Effector memory CD4-positive, alpha-beta T cell (primary cell): ENCODE data around the gene PGC.

Experiments used
- DNase-seq, 3 donors: peaks; one replicate each; pipeline ENCODE4 v3.0.0-alpha.2; 2020
- H3K27ac ChIP-seq: 2 replicates; pipeline ENCODE4 v1.7.0; 2013; ENCODE audit warnings: mild to moderate bottlenecking, low read length, moderate library complexity; ENCODE audit not compliant: insufficient read depth, poor library complexity, severe bottlenecking
- H3K27me3 ChIP-seq: replicated peaks from 2 replicates; pipeline ENCODE4 v1.7.0; 2013; ENCODE audit warnings: mild to moderate bottlenecking, low read length; ENCODE audit not compliant: insufficient read depth, control insufficient read depth, poor library complexity, severe bottlenecking
- H3K36me3 ChIP-seq: 2 replicates; pipeline ENCODE4 v1.7.0; 2013; ENCODE audit warnings: mild to moderate bottlenecking, low read length, moderate library complexity; ENCODE audit not compliant: control insufficient read depth, insufficient read depth
- H3K4me1 ChIP-seq: 2 replicates; pipeline ENCODE4 v1.7.0; 2013; ENCODE audit warnings: low read length, mild to moderate bottlenecking; ENCODE audit not compliant: control insufficient read depth, insufficient read depth, poor library complexity, severe bottlenecking
- H3K4me3 ChIP-seq: 2 replicates; pipeline ENCODE4 v1.7.0; 2013; ENCODE audit warnings: low read length, low read depth, mild to moderate bottlenecking; ENCODE audit not compliant: insufficient read depth, poor library complexity, severe bottlenecking
- H3K9me3 ChIP-seq: 2 replicates; pipeline ENCODE4 v1.7.0; 2013; ENCODE audit warnings: mild to moderate bottlenecking, low read length, moderate library complexity; ENCODE audit not compliant: control insufficient read depth

Gene PGC

GRCh38 chr6:41721414-41721813 lies 25.8 kb downstream of the PGC start:
- Histone ChIP-seq H3K27me3 (no peaks in the 10 kb centered on the region), H3K4me3 (no peak overlapping the region), H3K27ac (no peak overlapping the region), H3K4me1 (no peaks in the 10 kb centered on the region), H3K9me3 (no peaks in the 10 kb centered on the region), H3K36me3 (no peaks in the 10 kb centered on the region)
- no peak for DNase-seq

DNA sequence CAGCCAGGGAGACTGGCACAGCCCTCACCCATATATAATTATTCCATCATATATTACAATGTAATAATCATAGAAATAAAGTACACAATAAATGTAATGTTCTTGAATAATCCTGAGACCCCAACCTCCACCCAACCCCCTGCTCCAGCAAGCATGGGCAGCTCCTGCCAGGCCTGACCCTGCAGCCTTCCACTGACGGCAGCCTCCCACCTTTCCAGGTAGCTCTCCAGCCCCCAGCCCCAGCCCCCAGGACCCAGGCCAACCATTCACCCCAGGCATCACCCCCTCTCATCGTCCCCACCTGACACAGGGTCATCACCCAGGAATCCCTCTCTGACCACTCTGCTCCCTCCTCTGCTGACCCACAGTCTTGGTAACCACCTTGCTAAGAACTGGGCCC lies 26.4 kb downstream of the PGC start:
- DNase-seq, result no peak
- no peaks in the 10 kb centered on the region for H3K27me3 ChIP-seq
- H3K4me1 ChIP-seq, result no peaks in the 10 kb centered on the region
- no peak overlapping the region for H3K27ac ChIP-seq
- no peak overlapping the region for H3K4me3 ChIP-seq
- H3K9me3 ChIP-seq, result no peaks in the 10 kb centered on the region
- no peaks in the 10 kb centered on the region for H3K36me3 ChIP-seq

DNA sequence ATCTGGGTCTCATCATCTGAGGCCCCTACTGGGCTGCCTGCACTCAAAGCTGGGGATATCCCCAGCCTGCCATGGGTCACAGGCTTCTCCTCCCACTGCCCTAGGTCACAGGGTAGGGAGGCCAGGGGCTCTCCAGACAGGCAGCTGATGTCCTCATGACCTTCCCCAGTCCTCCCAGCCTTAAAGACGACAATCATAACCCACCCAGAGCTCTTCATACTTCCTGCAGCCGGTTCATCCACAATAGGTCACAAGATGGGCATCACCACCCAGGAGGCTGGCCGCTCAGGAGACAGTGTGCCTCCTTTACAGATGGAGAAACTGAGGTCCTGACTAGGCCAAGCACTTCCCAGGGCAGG lies 27.0 kb downstream of the PGC start:
- Histone ChIP-seq H3K4me3 (no peak overlapping the region), H3K36me3 (no peaks in the 10 kb centered on the region), H3K4me1 (no peaks in the 10 kb centered on the region), H3K27ac (no peak overlapping the region), H3K9me3 (no peaks in the 10 kb centered on the region), H3K27me3 (no peaks in the 10 kb centered on the region)
- no peak for DNase-seq

- no peaks in the 10 kb centered on the region for H3K27me3 ChIP-seq
- no peaks in the 10 kb centered on the region for H3K4me1 ChIP-seq
- no peaks in the 10 kb centered on the region for H3K9me3 ChIP-seq
- no peak overlapping the region for H3K4me3 ChIP-seq
- H3K27ac ChIP-seq, result no peak overlapping the region
- no peak for DNase-seq
- no peaks in the 10 kb centered on the region for H3K36me3 ChIP-seq
These were observed 27.5 kb downstream of the PGC start for GRCh38 chr6:41719436-41720261.

DNA sequence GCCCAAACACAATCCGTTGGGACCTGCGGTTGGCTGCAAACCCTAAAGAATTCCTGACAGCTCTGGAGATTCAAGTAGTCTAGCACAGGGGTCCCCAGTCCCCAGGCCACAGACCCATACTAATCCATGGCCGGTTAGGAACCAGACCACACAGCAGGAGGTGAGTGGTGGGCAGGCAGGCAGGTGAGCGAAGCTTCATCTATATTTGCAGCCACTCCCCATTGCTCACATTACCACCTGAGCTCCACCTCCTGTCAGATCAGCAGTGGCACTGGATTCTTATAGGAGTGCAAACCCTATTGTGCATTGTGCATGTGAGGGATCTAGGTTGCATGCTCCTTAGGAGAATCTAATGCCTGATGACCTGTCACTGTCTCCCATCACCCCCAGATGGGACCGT lies 28.4 kb downstream of the PGC start:
- no peaks in the 10 kb centered on the region for H3K27me3 ChIP-seq
- H3K36me3 ChIP-seq, result no peaks in the 10 kb centered on the region
- no peak overlapping the region for H3K4me3 ChIP-seq
- H3K9me3 ChIP-seq, result no peaks in the 10 kb centered on the region
- no peaks in the 10 kb centered on the region for H3K4me1 ChIP-seq
- no peak for DNase-seq
- no peak overlapping the region for H3K27ac ChIP-seq

GRCh38 chr6:41717392-41717736 lies 29.8 kb downstream of the PGC start:
- Histone ChIP-seq H3K36me3 (no peaks in the 10 kb centered on the region), H3K4me3 (no peak overlapping the region), H3K4me1 (no peaks in the 10 kb centered on the region), H3K9me3 (no peaks in the 10 kb centered on the region), H3K27ac (no peak overlapping the region), H3K27me3 (no peaks in the 10 kb centered on the region)
- DNase-seq, result no peak

DNA sequence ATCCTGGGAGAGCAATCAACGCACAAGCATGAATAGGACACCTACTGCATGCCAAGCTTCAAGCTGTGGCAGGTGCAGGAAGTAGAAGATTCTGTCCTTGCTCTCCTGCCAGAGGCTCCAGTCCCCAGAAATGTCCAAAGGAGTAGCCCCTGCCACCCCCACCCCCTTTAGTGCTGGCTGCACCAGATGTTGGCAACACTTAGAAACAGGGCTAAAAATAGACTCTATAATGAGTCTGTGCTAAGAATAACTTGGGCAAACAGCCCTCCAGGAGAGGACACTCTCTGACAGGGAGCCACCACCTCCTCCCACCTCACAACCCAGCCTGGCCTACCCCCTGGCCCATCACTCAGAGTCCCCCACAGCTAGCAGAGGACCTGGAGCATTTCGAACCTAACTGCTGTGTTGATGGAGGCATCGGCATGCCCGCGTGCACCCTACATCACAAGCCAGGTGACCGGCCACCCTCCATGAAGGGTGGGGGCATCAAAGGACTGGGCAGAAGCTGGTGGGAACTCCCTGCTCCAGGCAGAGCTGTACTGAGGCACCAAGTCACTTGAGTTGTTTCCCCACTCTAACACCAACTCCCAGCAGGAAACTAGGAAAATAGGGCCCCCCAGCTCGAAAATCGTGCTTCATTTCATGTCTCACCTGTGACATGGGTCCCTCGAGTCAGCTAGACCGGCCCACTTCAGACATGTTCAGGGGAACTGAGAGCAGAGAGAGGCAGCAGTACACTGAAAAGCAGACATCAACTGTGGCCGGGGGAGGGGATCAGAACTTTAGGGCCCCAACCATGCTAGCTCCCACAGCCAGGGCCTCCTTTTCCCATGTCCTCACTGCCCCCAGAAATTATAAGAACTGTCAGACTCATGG lies 30.4 kb downstream of the PGC start:
- Histone ChIP-seq H3K4me3 (no peak overlapping the region), H3K9me3 (no peaks in the 10 kb centered on the region), H3K27ac (no peak overlapping the region), H3K27me3 (no peaks in the 10 kb centered on the region), H3K36me3 (no peaks in the 10 kb centered on the region), H3K4me1 (no peaks in the 10 kb centered on the region)
- DNase-seq, result no peak

GRCh38 chr6:41715795-41716515 lies 31.2 kb downstream of the PGC start:
- no peak overlapping the region for H3K27ac ChIP-seq
- no peaks in the 10 kb centered on the region for H3K9me3 ChIP-seq
- no peaks in the 10 kb centered on the region for H3K36me3 ChIP-seq
- H3K4me1 ChIP-seq, result no peaks in the 10 kb centered on the region
- no peak for DNase-seq
- H3K4me3 ChIP-seq, result no peak overlapping the region
- H3K27me3 ChIP-seq, result no peaks in the 10 kb centered on the region

DNA sequence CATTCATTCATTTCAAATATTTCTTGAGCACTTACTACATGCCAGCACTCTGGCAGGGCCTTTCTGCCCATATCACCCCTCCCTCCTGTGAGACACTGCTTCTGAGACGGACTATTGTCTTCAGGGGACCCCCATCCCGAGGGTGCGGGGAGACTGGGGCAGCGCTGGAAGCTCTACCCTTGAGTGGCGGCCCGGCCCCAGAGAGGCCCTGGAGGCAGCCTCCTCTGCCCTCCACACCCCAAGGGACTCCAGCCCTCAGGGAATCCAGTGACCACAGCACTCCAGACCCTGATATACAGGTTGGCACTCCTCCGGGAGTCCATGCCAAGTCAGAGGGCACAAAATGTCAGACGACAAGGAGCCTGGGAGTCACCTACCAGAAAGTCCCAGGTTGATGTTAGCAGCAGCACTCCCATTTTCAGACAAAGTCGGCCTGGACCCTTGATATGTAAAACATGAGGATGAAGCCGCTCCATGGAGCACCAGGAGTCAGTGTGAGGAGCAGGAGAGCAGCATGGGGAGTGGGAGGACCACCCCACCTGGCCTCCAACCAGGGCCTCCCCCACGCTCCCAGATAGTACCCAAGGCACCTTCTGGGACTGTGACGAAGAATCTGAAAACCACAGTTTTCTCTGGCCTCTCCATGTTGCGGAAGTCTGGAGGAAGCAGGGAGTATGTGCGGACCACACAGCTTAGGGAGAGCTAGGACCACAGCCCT lies 32.5 kb downstream of the PGC start:
- H3K36me3 ChIP-seq, result no peaks in the 10 kb centered on the region

More for the DNA sequence above, 32.5 kb downstream of the PGC start:
- no peak for DNase-seq
- Histone ChIP-seq H3K27ac (no peak overlapping the region), H3K9me3 (no peaks in the 10 kb centered on the region), H3K4me1 (no peaks in the 10 kb centered on the region), H3K27me3 (no peaks in the 10 kb centered on the region), H3K4me3 (no peak overlapping the region)
